Cardiac muscle cell (in vitro differentiated cells and primary cell): ENCODE measurements around the gene SLC19A1. TPM values are rescaled to one million over a fixed set of nuclear protein-coding genes. Genes with fewer than 3 reads are reported as not detected.

Experiments used
- DNase-seq, 2 donors: peaks; one replicate each; pipeline versions ENCODE4 v3.0.0 to v3.0.0-alpha.2; 2010 to 2017; ENCODE audit warnings: low read depth in 1 of 2, low spot score in 1 of 2
- H3K27ac ChIP-seq: fragments of 200-600 bp; sonication (generic); 2 replicates; pipeline ENCODE4 v1.5.1; 2016
- H3K27me3 ChIP-seq: fragments of 200-600 bp; sonication (generic); 2 replicates; pipeline ENCODE4 v1.6.0; 2016; ENCODE audit warnings: control low read depth
- H3K36me3 ChIP-seq: fragments of 200-600 bp; sonication (generic); 2 replicates; pipeline ENCODE4 v1.5.1; 2016; ENCODE audit warnings: control low read depth
- H3K4me1 ChIP-seq: fragments of 200-600 bp; sonication (generic); 2 replicates; pipeline ENCODE4 v1.8.1; 2017; ENCODE audit warnings: low read depth, mild to moderate bottlenecking, mixed run types
- H3K4me3 ChIP-seq: fragments of 200-600 bp; sonication (generic); 2 replicates; pipeline ENCODE4 v1.5.1; 2016; ENCODE audit warnings: mild to moderate bottlenecking
- H3K9me3 ChIP-seq: fragments of 200-600 bp; sonication (generic); 2 replicates; pipeline ENCODE4 v1.5.1; 2017; ENCODE audit warnings: low read depth, mild to moderate bottlenecking, control low read depth
- CTCF ChIP-seq: IDR thresholded peaks from 2 replicates; pipeline ENCODE4 v1.5.1; 2012; ENCODE audit warnings: low read depth, mild to moderate bottlenecking, low read length
- polyA plus RNA-seq: library from polyadenylated mRNA; unstranded; fragments of >200 nt; fragmentation: Nextera tagmentation; extraction: Ambion mirVana; gene quantifications from 2 replicates; pipeline ENCODE4 v1.2.1, GENCODE V29; 2016
- total RNA-seq: library from RNA; depleted of rRNA; stranded (reverse); fragments of >200 nt; gene quantifications from 2 replicates; pipeline ENCODE4 v1.2.3, GENCODE V29; 2016

The SLC19A1 gene
- total and polyA plus RNA-seq, 2 experiments from 2014 or later = 25.4 to 50.3 TPM

DNA sequence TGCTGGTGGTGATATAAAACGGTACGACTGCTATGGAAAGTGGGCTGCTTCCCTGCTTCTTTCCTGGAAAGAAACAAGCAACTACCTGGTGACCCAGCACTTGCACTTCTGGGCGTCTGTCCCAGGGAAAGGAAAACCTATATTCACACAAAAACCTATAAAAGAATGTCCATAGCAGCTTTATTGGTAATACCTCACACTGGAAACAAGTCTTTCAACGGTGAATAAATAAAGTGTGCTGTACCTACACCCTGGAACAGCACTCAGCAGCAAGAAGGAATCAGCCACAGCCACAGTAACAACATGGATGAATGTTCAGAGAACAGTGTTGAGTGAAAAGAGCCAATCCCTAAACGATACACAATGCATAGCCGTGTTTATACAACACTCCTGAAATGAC is 19.9 kb downstream of the SLC19A1 start:
- H3K4me3 ChIP-seq = no peak overlapping the region
- peaks cover 6% of the 10 kb centered on the region for H3K9me3 ChIP-seq
- no peak overlapping the region for H3K27ac ChIP-seq
- no peaks in the 10 kb centered on the region for H3K27me3 ChIP-seq
- H3K4me1 ChIP-seq = peaks cover 11% of the 10 kb centered on the region
- no peak for DNase-seq
- no peak for TF ChIP-seq CTCF
- H3K36me3 ChIP-seq = no peaks in the 10 kb centered on the region

DNA sequence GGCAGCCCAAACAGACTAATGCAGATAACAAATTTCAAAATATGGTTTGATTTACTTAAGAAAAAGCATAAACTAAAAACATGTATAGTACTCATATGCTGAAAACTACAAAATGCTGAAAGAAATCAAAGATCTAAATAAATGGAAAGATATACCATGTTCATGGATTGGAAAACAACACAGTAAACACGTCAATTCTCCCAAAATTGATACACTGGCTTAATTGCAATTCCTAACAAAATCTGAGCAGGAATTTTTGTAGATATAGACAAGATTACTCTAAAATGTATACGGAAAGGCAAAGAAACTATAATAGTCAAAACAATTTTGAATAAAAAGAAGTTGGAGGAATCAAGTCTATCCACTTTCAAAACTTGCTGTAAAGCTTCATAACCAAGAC is 21.0 kb downstream of the SLC19A1 start:
- no peak for TF ChIP-seq CTCF
- Histone ChIP-seq H3K4me1 (peaks cover 11% of the 10 kb centered on the region), H3K36me3 (no peaks in the 10 kb centered on the region), H3K9me3 (peaks cover 6% of the 10 kb centered on the region), H3K27ac (no peak overlapping the region), H3K4me3 (no peak overlapping the region), H3K27me3 (no peaks in the 10 kb centered on the region)
- no peak for DNase-seq

- DNase-seq = no peak
- Histone ChIP-seq H3K27me3 (no peaks in the 10 kb centered on the region), H3K36me3 (no peaks in the 10 kb centered on the region), H3K9me3 (peaks cover 6% of the 10 kb centered on the region), H3K27ac (no peak overlapping the region), H3K4me3 (no peak overlapping the region), H3K4me1 (no peaks in the 10 kb centered on the region)
- no peak for TF ChIP-seq CTCF
These were observed 23.1 kb downstream of the SLC19A1 start for GRCh38 chr21:45519182-45519581.

- Histone ChIP-seq H3K4me1 (no peaks in the 10 kb centered on the region), H3K36me3 (no peaks in the 10 kb centered on the region), H3K27me3 (no peaks in the 10 kb centered on the region), H3K9me3 (peaks cover 6% of the 10 kb centered on the region), H3K4me3 (no peak overlapping the region), H3K27ac (no peak overlapping the region)
- no peak for DNase-seq
- TF ChIP-seq CTCF = no peak
These were observed 23.5 kb downstream of the SLC19A1 start for GRCh38 chr21:45518742-45519141.

DNA sequence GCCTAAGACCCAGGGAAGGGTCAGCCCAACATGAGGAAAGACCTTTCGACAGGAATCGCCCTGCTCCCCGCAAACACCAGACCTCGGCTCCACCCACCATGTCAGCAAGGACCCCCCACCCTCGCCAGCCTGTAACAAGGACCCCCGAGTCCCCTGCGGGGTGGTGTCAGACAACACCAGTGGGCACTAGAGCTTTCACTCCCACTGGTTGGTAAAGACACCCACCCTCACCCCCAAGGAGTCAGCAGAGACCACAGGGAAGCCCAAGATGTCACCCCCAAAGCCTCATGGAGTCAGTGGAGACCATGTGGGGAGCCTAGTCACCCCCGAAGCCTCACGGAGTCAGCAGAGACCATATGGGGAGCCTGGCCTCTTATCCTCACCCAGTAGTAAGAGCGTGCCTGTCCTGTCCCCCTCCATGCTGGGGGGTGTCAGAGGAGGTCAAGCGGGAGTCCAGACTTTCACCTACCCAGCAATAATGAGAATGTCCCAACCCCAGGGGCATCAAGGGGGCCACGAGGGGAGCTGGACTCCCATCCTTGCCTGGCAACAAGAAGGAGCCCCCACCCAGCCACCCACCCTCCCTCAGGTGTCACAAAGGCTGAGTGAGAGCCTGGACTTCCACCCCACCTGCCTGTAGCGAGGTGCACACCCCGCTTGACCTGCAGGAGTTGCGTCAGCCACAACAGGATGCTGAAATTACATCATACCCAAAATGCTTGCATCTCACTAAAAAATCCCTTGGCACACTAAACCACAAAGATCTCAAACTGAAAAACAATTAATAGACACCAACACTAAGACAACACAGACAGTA is 24.8 kb downstream of the SLC19A1 start:
- no peak overlapping the region for H3K4me3 ChIP-seq

More for the DNA sequence above, 24.8 kb downstream of the SLC19A1 start:
- no peak for TF ChIP-seq CTCF
- H3K4me1 ChIP-seq = no peaks in the 10 kb centered on the region
- peak in 1 of 2 donors; percentile 52 for DNase-seq
- no peaks in the 10 kb centered on the region for H3K27me3 ChIP-seq
- H3K27ac ChIP-seq = no peak overlapping the region
- peaks cover 8% of the 10 kb centered on the region for H3K36me3 ChIP-seq
- H3K9me3 ChIP-seq = peaks cover 6% of the 10 kb centered on the region
